Central memory CD4-positive, alpha-beta T cell (primary cell): ENCODE data around the gene C2orf92.

ENCODE experiments used
- DNase-seq: peaks from one replicate; pipeline ENCODE4 v3.0.0; 2022

Gene C2orf92

DNA sequence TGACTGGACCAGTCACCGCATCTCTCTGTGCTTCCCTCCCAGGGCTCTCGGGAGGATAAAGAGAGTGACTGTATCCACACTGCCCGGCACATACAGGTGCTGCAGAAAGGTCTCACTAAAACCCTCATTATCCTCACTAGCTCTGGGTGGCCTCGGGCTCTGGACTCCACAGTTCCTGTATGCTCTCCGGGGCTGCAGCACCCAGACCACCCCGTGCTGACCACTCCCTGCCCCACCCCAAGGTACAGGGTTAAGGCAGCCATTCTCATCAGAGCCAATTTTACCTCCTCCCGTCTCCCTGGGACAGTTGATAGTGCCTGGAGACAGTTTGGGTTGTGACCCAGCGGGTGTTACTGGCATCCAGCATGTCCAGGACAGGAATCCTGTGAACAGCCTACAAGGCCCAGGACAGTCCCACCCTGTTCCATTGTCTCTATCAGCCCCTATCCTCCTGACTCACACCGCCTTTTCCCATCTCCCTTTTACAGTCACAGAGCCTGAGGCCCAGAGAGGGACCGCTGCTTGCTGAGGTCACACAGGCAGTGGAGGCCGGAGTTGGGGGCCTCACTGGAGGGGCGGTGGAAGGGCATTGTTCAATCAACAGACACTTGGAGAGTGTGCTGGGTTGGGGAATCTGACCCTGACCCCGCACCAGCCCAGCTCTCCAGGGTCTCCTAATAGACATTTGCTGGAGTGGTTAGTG, 45.6 kb downstream of the C2orf92 start:
- no peak for DNase-seq

DNA sequence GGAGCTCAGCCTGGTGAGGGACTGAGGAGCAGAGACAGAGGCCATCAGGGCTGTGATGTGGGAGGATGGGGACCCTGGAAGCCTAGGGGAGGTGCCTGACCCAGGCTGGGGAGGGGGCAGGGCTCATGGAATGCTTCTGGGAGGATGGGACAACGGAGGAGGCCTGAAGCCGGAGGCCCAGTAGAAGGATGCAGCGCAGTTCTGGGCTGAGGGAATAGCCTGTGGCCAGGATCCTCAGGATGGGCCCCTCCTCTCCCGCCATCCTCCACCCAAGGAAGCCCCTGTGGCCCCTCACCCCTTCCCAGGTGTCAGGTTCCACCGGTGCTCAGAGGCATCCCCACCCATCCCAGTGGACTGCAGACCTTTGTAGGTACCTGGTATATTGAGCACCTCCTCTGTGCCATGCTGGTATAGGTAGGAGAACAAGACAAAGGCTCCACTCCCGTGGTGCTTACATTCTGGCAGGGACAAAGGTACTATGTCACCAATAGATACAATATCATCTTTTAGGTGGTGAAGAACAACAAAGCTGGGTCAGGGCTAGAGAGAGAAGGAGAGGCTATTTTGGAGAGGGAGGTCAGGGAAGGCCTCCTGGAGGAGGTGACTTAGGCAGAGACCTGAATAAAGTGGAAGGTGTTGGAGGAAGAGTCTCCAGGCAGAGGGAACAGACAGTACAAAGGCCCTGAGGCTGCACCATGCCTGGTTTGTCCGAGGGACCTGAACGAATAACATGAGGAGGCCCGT, 46.6 kb downstream of the C2orf92 start:
- DNase-seq: no peak

- DNase-seq: no peak
These were observed 47.4 kb downstream of the C2orf92 start for GRCh38 chr2:97716695-97717612.

- no peak for DNase-seq
These were observed 48.1 kb downstream of the C2orf92 start for GRCh38 chr2:97717613-97717995.

GRCh38 chr2:97718051-97718882, 48.8 kb downstream of the C2orf92 start:
- peak; percentile 78 for DNase-seq

GRCh38 chr2:97718942-97719341, 49.4 kb downstream of the C2orf92 start:
- no peak for DNase-seq

DNA sequence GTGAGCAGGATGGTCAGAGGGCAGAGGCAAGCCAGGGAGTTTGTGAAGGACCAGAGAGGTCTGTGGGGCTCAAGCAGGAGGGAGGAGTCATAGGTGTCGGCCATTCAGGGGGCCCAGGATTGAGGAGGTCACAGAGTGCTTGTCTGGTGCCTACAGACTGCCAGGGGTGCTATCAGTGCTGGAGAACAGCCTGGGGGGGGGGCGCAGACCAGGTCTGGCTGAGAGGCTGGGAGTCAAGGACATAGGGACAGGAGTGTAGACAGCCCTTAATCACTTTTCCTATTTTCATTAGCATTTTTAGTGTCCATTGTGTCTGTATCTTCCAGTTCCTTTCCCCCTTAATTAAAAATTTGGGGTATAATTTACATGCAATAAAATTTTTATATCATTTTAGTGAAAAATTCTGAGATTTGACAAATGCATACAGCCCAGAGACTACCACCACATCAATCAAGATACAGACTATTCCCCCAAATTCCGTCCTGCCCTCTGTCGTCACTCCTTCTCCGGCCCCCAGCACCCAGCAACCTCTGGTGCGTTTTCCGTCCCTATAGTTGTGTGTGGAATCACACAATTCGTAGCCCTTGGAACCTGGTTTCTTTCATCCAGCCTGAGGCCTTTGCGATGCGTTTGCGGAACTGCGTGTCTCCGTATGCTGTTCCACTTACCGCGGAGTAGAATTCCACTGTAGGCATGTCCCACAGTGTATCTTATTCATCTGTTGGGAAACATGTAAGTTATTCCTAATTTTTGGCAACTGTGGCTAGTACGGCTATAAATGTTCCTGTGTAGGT, 50.0 kb downstream of the C2orf92 start:
- no peak for DNase-seq

- no peak for DNase-seq
These were observed 51.2 kb downstream of the C2orf92 start for GRCh38 chr2:97720746-97721145.

DNA sequence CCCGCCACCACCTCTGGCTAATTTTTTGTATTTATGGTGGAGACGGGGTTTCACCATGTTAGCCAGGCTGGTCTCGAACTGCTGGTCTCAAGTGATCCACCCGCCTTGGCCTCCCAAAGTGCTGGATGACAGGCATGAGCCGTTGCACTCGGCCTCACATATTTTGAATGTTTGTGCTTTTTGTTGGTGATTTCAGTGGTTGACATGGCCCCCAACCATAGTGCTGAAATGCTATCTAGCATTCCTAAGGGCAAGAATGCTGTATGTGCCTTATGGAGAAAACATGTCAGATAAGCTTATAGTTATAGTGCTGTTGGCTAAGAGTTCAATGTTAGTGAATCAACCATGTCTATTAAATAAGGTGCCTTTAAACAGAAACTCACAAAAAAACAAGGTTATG, 52.7 kb downstream of the C2orf92 start:
- no peak for DNase-seq

DNA sequence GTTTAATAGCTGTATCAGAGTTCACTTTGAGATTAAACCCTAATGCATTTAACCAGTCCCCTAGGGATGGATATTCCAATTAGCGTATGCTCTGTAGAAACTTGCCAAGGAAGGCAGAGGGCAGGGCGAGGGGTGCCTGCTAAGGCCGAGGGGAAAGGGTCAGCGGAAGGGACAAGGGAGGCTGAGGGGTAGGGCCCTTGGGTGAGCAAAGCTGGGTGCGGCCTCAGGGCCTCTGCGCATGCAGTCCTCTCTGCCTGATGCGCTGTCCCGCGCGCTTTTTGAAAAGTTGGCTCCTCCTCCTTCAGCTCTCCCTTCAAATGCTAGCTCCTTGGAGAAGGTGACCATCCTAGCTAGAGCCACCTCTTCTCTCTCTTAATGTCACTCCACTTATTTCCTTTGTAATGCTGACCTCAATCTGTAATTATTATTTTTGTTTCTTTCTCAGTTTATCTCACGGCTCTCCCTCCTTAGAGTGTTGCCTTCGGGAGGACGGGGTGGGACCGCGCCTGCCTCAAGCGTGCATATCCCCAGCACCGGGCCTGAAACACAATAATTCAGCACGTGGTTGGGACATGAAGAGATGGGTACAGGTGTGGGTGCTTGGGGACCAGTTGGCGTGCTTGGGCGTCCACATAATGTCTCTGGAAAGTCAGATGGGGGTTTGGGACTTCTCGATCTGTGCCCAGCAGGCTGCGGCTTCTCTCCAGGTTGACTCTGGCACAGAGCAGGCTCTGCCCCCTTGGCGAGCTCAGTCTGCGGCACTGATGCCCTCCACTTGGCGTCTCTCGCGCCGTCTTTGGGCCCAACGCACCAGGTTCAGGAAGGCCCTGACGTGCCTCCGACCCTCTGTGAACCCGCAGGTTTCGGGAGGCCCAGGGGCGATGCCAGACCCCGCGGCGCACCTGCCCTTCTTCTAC, 53.9 kb downstream of the C2orf92 start:
- DNase-seq: no peak

DNA sequence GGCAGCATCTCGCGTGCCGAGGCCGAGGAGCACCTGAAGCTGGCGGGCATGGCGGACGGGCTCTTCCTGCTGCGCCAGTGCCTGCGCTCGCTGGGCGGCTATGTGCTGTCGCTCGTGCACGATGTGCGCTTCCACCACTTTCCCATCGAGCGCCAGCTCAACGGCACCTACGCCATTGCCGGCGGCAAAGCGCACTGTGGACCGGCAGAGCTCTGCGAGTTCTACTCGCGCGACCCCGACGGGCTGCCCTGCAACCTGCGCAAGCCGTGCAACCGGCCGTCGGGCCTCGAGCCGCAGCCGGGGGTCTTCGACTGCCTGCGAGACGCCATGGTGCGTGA, 54.5 kb downstream of the C2orf92 start:
- no peak for DNase-seq

DNA sequence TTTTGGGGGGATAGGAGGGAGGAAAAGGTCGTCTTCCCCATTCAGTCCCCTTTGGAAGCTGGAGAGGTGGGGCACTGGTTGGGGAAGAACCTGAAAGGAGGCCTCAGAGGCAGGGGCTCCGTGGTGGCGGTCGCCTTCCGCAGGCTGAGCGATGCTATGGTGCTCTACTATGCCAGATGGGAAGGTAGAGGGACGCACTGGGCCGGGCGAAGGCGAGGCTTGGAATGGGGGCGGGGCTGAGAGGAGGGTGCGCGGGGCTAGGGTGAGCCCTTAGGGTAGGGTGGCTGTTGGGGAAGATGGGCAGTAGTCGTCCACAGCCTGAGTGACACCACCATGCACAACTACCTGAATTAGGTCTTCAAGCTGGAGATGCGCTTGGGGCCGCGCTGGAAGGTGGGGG, 55.0 kb downstream of the C2orf92 start:
- no peak for DNase-seq

- DNase-seq: no peak
These were observed 55.6 kb downstream of the C2orf92 start for GRCh38 chr2:97724946-97725688.

DNA sequence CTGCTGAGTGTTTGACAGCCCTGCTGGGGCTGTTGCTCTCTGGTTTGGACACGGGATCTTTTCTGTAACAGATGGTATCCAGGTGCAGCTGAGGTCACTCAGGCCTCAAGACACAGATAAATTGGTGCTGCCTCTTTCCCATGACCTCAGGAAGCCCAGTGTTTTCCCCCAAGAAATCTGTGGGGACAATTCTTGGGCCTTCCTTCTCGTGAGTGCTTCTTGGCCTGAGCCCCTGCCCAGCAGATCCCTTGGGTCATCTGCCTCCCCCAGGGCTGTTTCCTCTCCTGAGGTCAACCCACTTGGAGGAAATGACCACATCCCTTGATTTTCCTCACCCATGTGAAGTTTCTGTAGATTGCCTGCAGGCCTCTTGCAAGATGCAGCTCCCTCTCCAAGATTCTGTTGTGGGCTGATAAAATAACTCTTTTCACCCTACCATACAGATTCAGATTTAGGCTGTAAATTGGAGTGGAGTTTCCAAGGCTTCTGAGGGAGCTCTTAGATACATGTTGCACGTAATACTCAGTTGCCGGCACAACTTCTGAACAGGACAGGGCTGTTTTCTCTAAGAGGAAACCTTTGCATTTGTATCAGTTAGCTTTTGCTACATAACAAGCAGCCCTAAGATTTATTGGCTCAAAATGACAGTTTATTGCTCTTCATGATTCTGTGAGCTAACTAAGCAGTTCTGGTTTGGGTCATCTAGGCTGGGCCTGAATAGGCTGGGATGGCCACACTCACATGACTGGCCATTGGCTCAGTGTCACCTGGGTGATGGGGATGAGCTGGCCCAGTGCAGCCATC, 57.0 kb downstream of the C2orf92 start:
- no peak for DNase-seq

DNA sequence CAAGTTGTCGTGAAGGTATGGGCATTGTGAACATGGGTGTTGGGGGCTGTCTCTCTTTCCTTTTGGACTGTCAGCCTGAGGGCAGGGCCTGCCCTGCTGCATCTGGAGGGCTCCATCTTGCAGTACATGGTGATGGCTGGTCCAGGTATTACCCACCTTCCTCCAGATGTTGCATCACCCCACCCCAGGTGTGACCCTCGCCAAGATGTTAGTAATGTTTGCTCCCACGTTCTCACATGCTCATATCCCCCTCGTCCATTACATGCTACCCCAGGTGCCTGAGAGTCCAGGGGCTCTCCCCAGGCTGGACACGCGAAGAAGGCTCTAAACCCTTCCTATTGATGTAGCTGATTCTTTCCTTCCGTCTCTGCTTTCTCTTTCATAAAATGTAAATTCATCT, 57.8 kb downstream of the C2orf92 start:
- DNase-seq: no peak

DNA sequence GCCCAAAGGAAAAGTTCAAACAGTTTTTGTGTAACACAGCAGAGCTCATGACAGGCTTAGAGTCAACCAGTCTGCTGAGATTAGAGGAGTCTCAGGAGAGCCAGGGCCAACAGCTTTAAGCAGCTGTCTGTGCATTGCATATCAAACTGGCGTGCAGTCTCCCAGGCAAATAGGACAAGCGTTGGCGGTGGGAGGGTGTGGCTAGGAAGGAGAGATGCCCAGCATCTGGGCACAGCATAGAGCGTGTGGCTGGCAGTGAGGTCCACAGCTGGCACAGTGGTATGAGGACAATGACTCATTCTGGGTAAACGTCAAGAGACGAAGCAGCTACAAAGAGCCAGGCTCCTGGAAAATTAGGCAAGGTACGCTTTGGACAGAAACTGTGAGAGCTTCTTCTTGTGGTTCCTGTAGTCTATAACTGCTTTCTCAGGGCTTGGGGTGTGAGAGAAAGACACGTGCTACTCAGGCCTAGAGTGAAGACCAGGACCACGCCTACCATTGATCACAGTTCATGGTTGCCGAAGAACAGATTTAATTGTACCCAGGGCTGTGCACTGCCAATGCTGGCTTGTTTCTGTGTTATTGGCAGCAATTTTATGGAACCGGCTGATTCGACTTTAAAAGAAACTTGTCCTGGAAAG, 58.7 kb downstream of the C2orf92 start:
- DNase-seq: no peak

- no peak for DNase-seq
These were observed 60.7 kb downstream of the C2orf92 start for GRCh38 chr2:97730245-97730644.

DNA sequence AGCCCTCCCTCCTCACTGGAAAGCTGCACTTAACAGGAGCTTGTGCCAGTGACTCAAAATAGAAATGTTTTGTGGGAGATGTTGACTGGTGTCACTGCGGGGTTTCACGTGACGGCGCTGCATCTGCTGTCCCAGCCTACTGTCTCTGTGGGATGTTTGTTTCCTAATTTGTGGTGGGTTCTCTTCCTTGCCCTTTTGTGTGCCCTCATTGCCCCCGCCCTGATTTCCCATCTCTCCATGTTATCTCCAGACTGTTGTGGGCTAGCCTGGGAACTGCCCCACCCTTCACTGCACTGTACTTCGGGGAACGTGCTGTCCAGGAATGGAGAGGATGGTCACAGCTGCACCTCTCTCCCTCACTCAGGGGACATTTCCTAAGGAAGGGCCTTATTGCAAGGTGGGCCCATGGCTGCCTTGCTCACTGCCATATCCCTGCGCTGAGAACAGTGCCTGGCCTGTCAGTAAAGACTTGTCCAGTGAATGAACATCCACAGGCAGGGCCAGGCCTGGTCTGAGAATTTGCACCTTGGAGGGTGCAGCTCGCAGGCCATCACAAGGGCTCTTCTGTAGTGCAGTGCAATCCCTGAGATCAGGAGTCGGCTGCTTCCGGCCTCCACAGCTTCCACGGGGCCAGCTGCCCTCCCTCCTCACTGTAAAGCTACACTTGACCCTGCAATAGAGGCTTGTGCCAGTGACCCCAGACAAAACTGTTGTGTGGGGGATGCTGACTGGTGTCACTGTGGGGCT, 61.9 kb downstream of the C2orf92 start:
- no peak for DNase-seq
